C4-2B (cell line): ENCODE data around the gene ISOC2.

Experiments used
- ZFX ChIP-seq: fragments of 450-650 bp; IDR thresholded peaks from 2 replicates; pipeline ENCODE4 v1.6.1; 2017
- TF ChIP-seq, protein P1 (sequence below): fragments of 450-650 bp; conservative IDR thresholded peaks from 2 replicates; pipeline ENCODE4 v1.5.1; 2017; ENCODE audit warnings: mild to moderate bottlenecking

DNA sequence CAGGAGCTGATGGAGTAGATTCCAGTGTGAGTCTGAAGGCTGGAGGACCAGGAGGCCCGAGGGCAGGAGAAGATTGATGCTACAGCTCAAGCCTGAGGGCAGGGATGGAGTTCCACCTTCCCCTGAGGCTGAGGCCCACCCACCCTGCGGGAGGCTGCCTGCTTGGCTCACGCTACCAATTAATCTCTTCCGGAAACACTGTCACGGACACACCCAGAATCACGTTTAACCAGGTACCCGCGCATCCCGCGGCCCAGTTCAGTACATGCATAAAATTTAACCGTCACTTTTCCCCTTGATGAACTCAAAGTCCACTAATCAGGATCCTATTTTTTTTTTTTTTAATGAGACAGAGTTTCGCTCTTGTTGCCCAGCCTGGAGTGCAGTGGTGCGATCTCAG is 9.8 kb upstream of the ISOC2 start:
- TF ChIP-seq, protein P1, sequence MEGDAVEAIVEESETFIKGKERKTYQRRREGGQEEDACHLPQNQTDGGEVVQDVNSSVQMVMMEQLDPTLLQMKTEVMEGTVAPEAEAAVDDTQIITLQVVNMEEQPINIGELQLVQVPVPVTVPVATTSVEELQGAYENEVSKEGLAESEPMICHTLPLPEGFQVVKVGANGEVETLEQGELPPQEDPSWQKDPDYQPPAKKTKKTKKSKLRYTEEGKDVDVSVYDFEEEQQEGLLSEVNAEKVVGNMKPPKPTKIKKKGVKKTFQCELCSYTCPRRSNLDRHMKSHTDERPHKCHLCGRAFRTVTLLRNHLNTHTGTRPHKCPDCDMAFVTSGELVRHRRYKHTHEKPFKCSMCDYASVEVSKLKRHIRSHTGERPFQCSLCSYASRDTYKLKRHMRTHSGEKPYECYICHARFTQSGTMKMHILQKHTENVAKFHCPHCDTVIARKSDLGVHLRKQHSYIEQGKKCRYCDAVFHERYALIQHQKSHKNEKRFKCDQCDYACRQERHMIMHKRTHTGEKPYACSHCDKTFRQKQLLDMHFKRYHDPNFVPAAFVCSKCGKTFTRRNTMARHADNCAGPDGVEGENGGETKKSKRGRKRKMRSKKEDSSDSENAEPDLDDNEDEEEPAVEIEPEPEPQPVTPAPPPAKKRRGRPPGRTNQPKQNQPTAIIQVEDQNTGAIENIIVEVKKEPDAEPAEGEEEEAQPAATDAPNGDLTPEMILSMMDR = no peak
- TF ChIP-seq ZFX = no peak
